ENCODE data around the gene F2RL2.

The F2RL2 gene

GRCh38 chr5:76662521-76662920, 39.3 kb upstream of the F2RL2 start:
- TF ChIP-seq CTCF (IDR thresholded peaks at IDR 0.05): no peak

- no peak for TF ChIP-seq CTCF (IDR thresholded peaks at IDR 0.05)
Measured at GRCh38 chr5:76660360-76660759, 37.2 kb upstream of the F2RL2 start.

- TF ChIP-seq CTCF (IDR thresholded peaks at IDR 0.05): no peak
Measured at GRCh38 chr5:76657683-76658311, 34.6 kb upstream of the F2RL2 start.

GRCh38 chr5:76657091-76657490, 33.9 kb upstream of the F2RL2 start:
- no peak for TF ChIP-seq CTCF (IDR thresholded peaks at IDR 0.05)

- no peak for TF ChIP-seq CTCF (IDR thresholded peaks at IDR 0.05)
Measured at GRCh38 chr5:76652809-76653414, 29.7 kb upstream of the F2RL2 start.

DNA sequence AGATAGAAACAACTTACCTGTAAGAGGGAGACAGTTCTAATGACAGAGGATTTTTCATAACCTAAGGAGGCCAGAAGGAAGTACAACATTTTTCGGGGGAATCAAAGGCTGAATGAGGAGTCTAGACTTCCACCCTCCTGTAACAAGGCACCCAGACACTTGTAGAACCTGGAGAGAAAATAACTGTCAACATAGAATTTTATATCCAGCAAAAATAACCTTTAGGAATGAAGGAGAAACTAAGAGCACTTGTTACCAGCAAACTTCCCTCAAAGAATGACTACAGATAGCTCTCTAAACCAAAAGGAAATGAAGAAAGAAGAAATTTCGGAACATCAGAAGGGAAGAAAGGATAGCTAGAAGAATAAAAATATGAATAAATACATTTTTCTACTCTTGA, 25.9 kb upstream of the F2RL2 start:
- TF ChIP-seq CTCF (IDR thresholded peaks at IDR 0.05): no peak

DNA sequence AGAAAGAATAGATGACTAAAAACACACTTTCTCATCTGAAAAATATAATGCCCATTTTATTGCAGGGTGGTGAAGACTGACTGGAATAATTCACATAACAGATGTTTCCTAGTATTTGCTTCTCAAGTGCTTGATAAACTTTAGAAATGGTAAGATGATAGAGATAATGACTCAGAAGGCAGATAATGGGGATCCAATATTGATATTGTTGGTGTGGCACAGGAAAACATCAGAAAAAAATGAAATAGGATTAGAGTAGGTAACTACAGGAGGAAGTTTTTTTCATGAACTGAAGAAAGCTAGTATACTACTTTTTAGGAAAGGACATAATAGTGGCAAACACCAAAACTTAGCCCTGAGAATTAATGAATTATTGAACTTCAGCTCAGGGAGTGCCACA, 20.2 kb upstream of the F2RL2 start:
- no peak for TF ChIP-seq CTCF (IDR thresholded peaks at IDR 0.05)

All from LNCAP (cell line).